Stimulated activated CD4-positive, alpha-beta T cell treated with anti-CD3 and anti-CD28 coated beads, Interleukin-12 subunit alpha, Interleukin-12 subunit beta, amount 100 ng/mL, for 48 hours (primary cell): ENCODE measurements around the gene GNPDA1.
A peak's percentile ranks its signal among the peaks of the same experiment; 100 is the strongest.

ENCODE experiments used
- DNase-seq, 3 donors: peaks; one replicate each; pipeline ENCODE4 v3.0.0-alpha.2; 2020; ENCODE audit warnings: low read depth in 2 of 3, low spot score in 1 of 3

Gene GNPDA1

GRCh38 chr5:141995656-141996055 is 17.2 kb downstream of the GNPDA1 start:
- DNase-seq = no peak

- no peak for DNase-seq
Observed at GRCh38 chr5:141994511-141995136, 18.2 kb downstream of the GNPDA1 start.

- DNase-seq = peak; percentile 54 to 88 (median 69)
Observed at GRCh38 chr5:141992349-141992963, 20.4 kb downstream of the GNPDA1 start.

- DNase-seq = no peak
Observed at GRCh38 chr5:141989720-141990119, 23.1 kb downstream of the GNPDA1 start.

GRCh38 chr5:141986072-141986471 is 26.8 kb downstream of the GNPDA1 start:
- no peak for DNase-seq

GRCh38 chr5:141982626-141983025 is 30.2 kb downstream of the GNPDA1 start:
- DNase-seq = no peak

- DNase-seq = no peak
Observed at GRCh38 chr5:141978389-141978788, 34.4 kb downstream of the GNPDA1 start.

GRCh38 chr5:141976176-141976575 is 36.7 kb downstream of the GNPDA1 start:
- DNase-seq = no peak

GRCh38 chr5:141973871-141974595 is 38.8 kb downstream of the GNPDA1 start:
- no peak for DNase-seq

GRCh38 chr5:141969783-141970771 is 42.8 kb downstream of the GNPDA1 start:
- no peak for DNase-seq

GRCh38 chr5:141968914-141969608 is 43.8 kb downstream of the GNPDA1 start, which contains the start of gene RNF14:
Gene RNF14 (plus strand): TSS chr5:141969105. CDS start chr5:141973589, 4,484 bp downstream.
- peak; percentile 88 to 93 (median 90) for DNase-seq

GRCh38 chr5:141966963-141967333 is 45.9 kb downstream of the GNPDA1 start:
- DNase-seq = no peak

- no peak for DNase-seq
Observed at GRCh38 chr5:141966275-141966962, 46.4 kb downstream of the GNPDA1 start.

GRCh38 chr5:141965071-141965470 is 47.8 kb downstream of the GNPDA1 start:
- no peak for DNase-seq

GRCh38 chr5:141963701-141964100 is 49.1 kb downstream of the GNPDA1 start:
- DNase-seq = no peak

- DNase-seq = no peak
Observed at GRCh38 chr5:141961466-141961865, 51.4 kb downstream of the GNPDA1 start.

GRCh38 chr5:141960449-141961323 is 52.1 kb downstream of the GNPDA1 start:
- DNase-seq = peak; percentile 82 to 92 (median 84)

GRCh38 chr5:141960018-141960417 is 52.8 kb downstream of the GNPDA1 start:
- no peak for DNase-seq
